IPS DF 19.7 (cell line): ENCODE results near the gene PACS1.

ENCODE experiments used
- DNase-seq: peaks from one replicate; pipeline ENCODE4 v3.0.0-alpha.2; 2013; ENCODE audit warnings: low read depth, low spot score

PACS1 gene

GRCh38 chr11:66142370-66143263 lies 72.5 kb downstream of the PACS1 start:
- no peak for DNase-seq

GRCh38 chr11:66143264-66143566 lies 73.1 kb downstream of the PACS1 start:
- DNase-seq = no peak

- no peak for DNase-seq
Measured at GRCh38 chr11:66143996-66144678, 74.1 kb downstream of the PACS1 start.

GRCh38 chr11:66146074-66146473 lies 76.0 kb downstream of the PACS1 start:
- DNase-seq = no peak

GRCh38 chr11:66146940-66147339 lies 76.9 kb downstream of the PACS1 start:
- DNase-seq = no peak

- DNase-seq = no peak
Measured at GRCh38 chr11:66150140-66150539, 80.1 kb downstream of the PACS1 start.

GRCh38 chr11:66150725-66151124 lies 80.7 kb downstream of the PACS1 start:
- DNase-seq = no peak

- no peak for DNase-seq
Measured at GRCh38 chr11:66151273-66151672, 81.2 kb downstream of the PACS1 start.

- DNase-seq = no peak
Measured at GRCh38 chr11:66154109-66154508, 84.0 kb downstream of the PACS1 start.

- no peak for DNase-seq
Measured at GRCh38 chr11:66155387-66156073, 85.5 kb downstream of the PACS1 start.

GRCh38 chr11:66157182-66157864 lies 87.3 kb downstream of the PACS1 start:
- no peak for DNase-seq

GRCh38 chr11:66158156-66158555 lies 88.1 kb downstream of the PACS1 start:
- no peak for DNase-seq

GRCh38 chr11:66159324-66159984 lies 89.4 kb downstream of the PACS1 start:
- DNase-seq = no peak

- DNase-seq = no peak
Measured at GRCh38 chr11:66160709-66161108, 90.6 kb downstream of the PACS1 start.

GRCh38 chr11:66168289-66168688 lies 98.2 kb downstream of the PACS1 start:
- DNase-seq = no peak

GRCh38 chr11:66172146-66172545 lies 102.1 kb downstream of the PACS1 start:
- no peak for DNase-seq

- no peak for DNase-seq
Measured at GRCh38 chr11:66176650-66177049, 106.6 kb downstream of the PACS1 start.

- DNase-seq = no peak
Measured at GRCh38 chr11:66178183-66178582, 108.1 kb downstream of the PACS1 start.

- no peak for DNase-seq
Measured at GRCh38 chr11:66178871-66179270, 108.8 kb downstream of the PACS1 start.

GRCh38 chr11:66181632-66182315 lies 111.7 kb downstream of the PACS1 start:
- DNase-seq = no peak

- no peak for DNase-seq
Measured at GRCh38 chr11:66183494-66184048, 113.5 kb downstream of the PACS1 start.
